Omental fat pad (tissue), 4 donors: Measurements from ENCODE around the gene PPP2R5D. TPM values are rescaled to one million over a fixed set of nuclear protein-coding genes. Genes with fewer than 3 reads are reported as not detected.

Experiments used
- total RNA-seq, 4 donors: library from RNA; depleted of rRNA; stranded (reverse); fragments of >200 nt; gene quantifications; one replicate each; pipeline ENCODE4 v1.1.0, GENCODE V29; 2016

The PPP2R5D gene
- total RNA-seq, 4 donors from 2014 or later = 18.0 to 41.5 (median 37.4) TPM

Other genes with a start within 250 kb of the PPP2R5D start
- gene TBCC, start 238.5 kb upstream of the PPP2R5D start, total RNA-seq = 10 to 100 TPM; 16.4 to 30.7 (median 22.0) TPM
- 10 to 100 TPM in 3 of 4 donors, 1 to 10 TPM in 1; 7.6 to 18.8 (median 12.9) TPM for gene BICRAL, start 202.5 kb upstream of the PPP2R5D start, total RNA-seq
- 100 to 1,000 TPM in 2 of 4 donors, 10 to 100 TPM in 2; 93.0 to 138 (median 105) TPM for gene RPL7L1, start 105.0 kb upstream of the PPP2R5D start, total RNA-seq
- under 1 TPM in 1 of 4 donors, not detected in 3; 0.72 TPM for gene PTCRA, start 68.5 kb upstream of the PPP2R5D start, total RNA-seq
- gene CNPY3, start 55.1 kb upstream of the PPP2R5D start, total RNA-seq = 10 to 100 TPM; 28.4 to 43.7 (median 32.6) TPM
- gene GNMT, start 23.8 kb upstream of the PPP2R5D start, total RNA-seq = 1 to 10 TPM in 2 of 4 donors, under 1 TPM in 1, not detected in 1; 0.84 to 1.1 (median 1.0) TPM
- gene PEX6, start 5.4 kb upstream of the PPP2R5D start, total RNA-seq = 10 to 100 TPM in 3 of 4 donors, 1 to 10 TPM in 1; 5.0 to 22.1 (median 12.8) TPM
- gene MEA1, start 29.4 kb downstream of the PPP2R5D start, total RNA-seq = 10 to 100 TPM; 39.6 to 67.8 (median 45.5) TPM
- gene KLHDC3, start 29.7 kb downstream of the PPP2R5D start, total RNA-seq = 100 to 1,000 TPM in 1 of 4 donors, 10 to 100 TPM in 3; 58.0 to 106 (median 95.0) TPM
- gene RRP36, start 37.1 kb downstream of the PPP2R5D start, total RNA-seq = 10 to 100 TPM; 44.1 to 54.2 (median 48.7) TPM
- 10 to 100 TPM; 10.1 to 17.3 (median 14.3) TPM for gene CUL7, start 69.3 kb downstream of the PPP2R5D start, total RNA-seq
- gene MRPL2, start 74.9 kb downstream of the PPP2R5D start, total RNA-seq = 10 to 100 TPM; 10.7 to 32.2 (median 19.3) TPM
- gene KLC4, start 75.1 kb downstream of the PPP2R5D start, total RNA-seq = 10 to 100 TPM; 15.2 to 21.1 (median 16.5) TPM
- gene PTK7, start 91.7 kb downstream of the PPP2R5D start, total RNA-seq = 10 to 100 TPM; 11.5 to 38.9 (median 13.8) TPM
- 10 to 100 TPM; 21.5 to 37.8 (median 24.4) TPM for gene SRF, start 186.7 kb downstream of the PPP2R5D start, total RNA-seq
- gene CUL9, start 197.6 kb downstream of the PPP2R5D start, total RNA-seq = 10 to 100 TPM; 24.6 to 41.6 (median 28.7) TPM
- gene DNPH1, start 244.9 kb downstream of the PPP2R5D start, total RNA-seq = 10 to 100 TPM; 57.0 to 88.1 (median 74.7) TPM